ENCODE measurements around the gene CRELD1. TPM values are rescaled to one million over a fixed set of nuclear protein-coding genes. Genes with fewer than 3 reads are reported as not detected.
"Not testable (repeated sequence)": the region's sequence is repeated elsewhere in the genome, so short reads cannot be mapped to it uniquely, and the experiment has no call there.

CRELD1 gene
- total RNA-seq, 1 donor from 2014 or later, result 54.3 TPM

DNA sequence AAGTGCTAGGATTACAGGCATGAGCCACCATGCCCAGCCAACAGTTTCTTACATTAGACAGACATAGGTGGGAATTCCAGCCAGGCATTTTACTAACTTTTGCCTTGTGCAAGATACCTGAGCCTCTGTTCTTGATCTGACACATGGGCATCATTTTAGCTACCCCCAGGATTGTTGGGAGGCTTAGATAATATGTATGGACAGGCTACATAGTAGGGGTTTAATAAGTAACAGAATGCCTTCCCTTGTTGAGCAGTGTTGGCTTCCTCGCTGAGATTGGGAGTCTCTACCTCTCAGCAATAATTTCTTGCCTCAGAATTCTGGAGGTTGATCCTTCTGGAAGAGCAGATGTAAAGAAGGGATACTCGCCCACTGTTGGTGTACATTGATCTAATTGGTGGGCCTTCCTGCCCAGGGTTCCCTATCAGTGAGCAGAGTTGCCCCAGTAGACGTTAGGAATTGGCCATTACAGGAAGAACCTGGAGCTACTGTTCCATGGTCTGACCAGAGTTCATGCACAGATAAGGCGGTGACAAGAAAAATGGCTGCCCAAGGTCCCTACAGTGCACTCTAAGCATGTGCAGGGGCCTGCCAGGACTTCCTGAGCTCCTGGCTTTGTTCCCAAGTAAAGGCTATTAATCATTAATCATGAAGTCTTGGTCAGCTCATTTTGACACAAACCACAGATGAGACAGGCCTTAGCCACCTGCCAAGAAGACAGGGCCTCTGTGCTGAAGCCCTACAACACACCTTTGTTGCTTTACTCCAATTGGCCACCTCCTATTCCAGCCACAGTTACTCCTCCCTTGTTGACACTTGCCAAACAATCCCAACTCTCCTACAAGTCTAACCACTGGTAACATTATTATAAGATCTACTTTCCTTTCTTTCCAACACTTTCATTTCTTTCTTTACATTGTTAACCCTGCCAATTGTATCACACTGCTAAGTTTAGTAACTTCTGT, 35.9 kb upstream of the CRELD1 start:
- peaks cover 19% of the 10 kb centered on the region for H3K36me3 ChIP-seq
- H3K9me3 ChIP-seq, result no peaks in the 10 kb centered on the region
- H3K27ac ChIP-seq, result peak overlapping the region; percentile 68
- no peak overlapping the region for H3K4me3 ChIP-seq
- intact Hi-C loops (cut with DNase I), result no loop called here
- no peak for DNase-seq
- peak; percentile 87 to 89 for ATAC-seq
- peaks cover 36% of the 10 kb centered on the region for H3K4me1 ChIP-seq
- no peak for TF ChIP-seq CTCF (IDR thresholded peaks at IDR 0.05)
- H3K27me3 ChIP-seq (ENCODE audit: low read depth), result no peaks in the 10 kb centered on the region

GRCh38 chr3:9898467-9899241, 35.0 kb upstream of the CRELD1 start:
- Histone ChIP-seq H3K36me3 (peaks cover 10% of the 10 kb centered on the region), H3K27ac (peak overlapping the region; percentile 68), H3K4me1 (peaks cover 43% of the 10 kb centered on the region), H3K4me3 (no peak overlapping the region), H3K27me3 (ENCODE audit: low read depth) (no peaks in the 10 kb centered on the region), H3K9me3 (no peaks in the 10 kb centered on the region)
- no peak for TF ChIP-seq CTCF (IDR thresholded peaks at IDR 0.05)
- DNase-seq (no peak), ATAC-seq (peak; percentile 40 to 44)
- intact Hi-C loops (cut with DNase I), result no loop called here

DNA sequence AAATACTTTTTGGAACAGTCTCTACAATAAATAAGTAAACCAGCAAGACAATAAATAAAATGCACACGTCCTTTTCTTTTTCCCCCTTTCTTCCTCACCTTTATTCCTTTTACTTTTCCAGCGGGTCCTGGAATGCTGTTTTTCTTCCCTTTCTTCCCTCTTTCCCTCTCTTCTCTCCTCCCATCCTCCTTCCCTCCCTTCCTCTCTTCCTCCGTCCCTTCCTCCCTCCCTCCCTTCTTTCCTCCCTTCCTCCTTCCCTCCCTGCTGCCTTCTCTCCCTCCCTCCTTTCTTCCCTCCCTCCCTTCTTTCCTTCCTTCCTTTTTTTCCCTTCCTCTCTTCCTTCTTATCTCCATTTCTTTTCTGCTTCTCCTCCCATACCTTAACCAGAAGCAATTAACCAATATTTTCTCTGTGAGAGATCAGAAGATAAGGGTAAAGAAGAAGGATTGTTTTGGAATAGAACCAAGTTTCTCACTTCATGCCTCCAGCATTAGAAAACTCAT, 34.3 kb upstream of the CRELD1 start:
- DNase-seq (no peak), ATAC-seq (no peak)
- H3K36me3 ChIP-seq, result peaks cover 3% of the 10 kb centered on the region
- intact Hi-C loops (cut with DNase I), result no loop called here
- TF ChIP-seq CTCF (IDR thresholded peaks at IDR 0.05), result no peak
- no peaks in the 10 kb centered on the region for H3K9me3 ChIP-seq
- no peaks in the 10 kb centered on the region for H3K27me3 ChIP-seq (ENCODE audit: low read depth)
- H3K4me1 ChIP-seq, result peaks cover 46% of the 10 kb centered on the region
- no peak overlapping the region for H3K27ac ChIP-seq
- no peak overlapping the region for H3K4me3 ChIP-seq

- H3K4me1 ChIP-seq, result peaks cover 46% of the 10 kb centered on the region
- intact Hi-C loops (cut with DNase I); DNase-seq; H3K36me3 ChIP-seq; ATAC-seq; H3K27ac ChIP-seq; H3K9me3 ChIP-seq; H3K27me3 ChIP-seq (ENCODE audit: low read depth); H3K4me3 ChIP-seq: not testable (repeated sequence)
Observed at GRCh38 chr3:9900965-9901415, 32.6 kb upstream of the CRELD1 start.

GRCh38 chr3:9901967-9902366, 31.7 kb upstream of the CRELD1 start:
- TF ChIP-seq CTCF (IDR thresholded peaks at IDR 0.05), result no peak
- no peaks in the 10 kb centered on the region for H3K36me3 ChIP-seq
- H3K27me3 ChIP-seq (ENCODE audit: low read depth), result no peaks in the 10 kb centered on the region
- H3K27ac ChIP-seq, result peak overlapping the region; percentile 69
- DNase-seq (no peak), ATAC-seq (no peak)
- intact Hi-C loops (cut with DNase I), result no loop called here
- H3K4me3 ChIP-seq, result no peak overlapping the region
- no peaks in the 10 kb centered on the region for H3K9me3 ChIP-seq
- H3K4me1 ChIP-seq, result peaks cover 43% of the 10 kb centered on the region

Measured in lower lobe of right lung (tissue), 2 donors.